K562 (cell line): ENCODE results near the gene MECR. TPM values are rescaled to one million over a fixed set of nuclear protein-coding genes. Genes with fewer than 3 reads are reported as not detected.

Source experiments
- BRD4 ChIP-seq: fragments of 200-600 bp; sonication (generic); IDR thresholded peaks from 2 replicates; pipeline ENCODE4 v1.6.1; 2017; ENCODE audit warnings: inconsistent platforms
- CEBPB ChIP-seq: fragments of 450-650 bp; IDR thresholded peaks from 2 replicates; pipeline ENCODE4 v1.6.1; 2016; ENCODE audit warnings: missing genetic modification characterization, missing compliant biosample characterization
- CHCHD3 ChIP-seq: fragments of 250-450 bp; sonication (Bioruptor Pico); IDR thresholded peaks from 2 replicates; pipeline ENCODE4 v2.1.2; 2022; ENCODE audit warnings: mild to moderate bottlenecking
- ELF4 ChIP-seq: fragments of 450-650 bp; formaldehyde crosslinking; IDR thresholded peaks from 2 replicates; pipeline ENCODE4 v1.4.0; 2022; ENCODE audit warnings: missing genetic modification characterization
- HCFC1 ChIP-seq: IDR thresholded peaks from 2 replicates; pipeline ENCODE4 v1.6.1; 2012; ENCODE audit warnings: low read depth, low read length, improper control_type of control experiment
- HMGN3 ChIP-seq: IDR thresholded peaks from 2 replicates; pipeline ENCODE4 v1.6.1; 2011; ENCODE audit warnings: borderline replicate concordance, low read depth, mild to moderate bottlenecking, mixed read lengths, low read length; ENCODE audit not compliant: insufficient read length; ENCODE audit errors: extremely low read depth
- MYBL2 ChIP-seq, 2 experiments: fragments of 450-650 bp in 1 of 2; sonication (generic) in 1 of 2; formaldehyde crosslinking in 1 of 2; IDR thresholded peaks; 2 replicates each; pipeline versions ENCODE4 v1.6.1 to v1.8.1; 2017 to 2022; ENCODE audit warnings: borderline replicate concordance in 1 of 2, inconsistent platforms in 1 of 2, low read depth in 1 of 2, mild to moderate bottlenecking in 1 of 2, missing genetic modification reagents in 1 of 2, moderate library complexity in 1 of 2
- NFE2L1 ChIP-seq: fragments of 450-650 bp; IDR thresholded peaks from 2 replicates; pipeline ENCODE4 v1.6.1; 2016; ENCODE audit warnings: missing genetic modification characterization, low read depth, mild to moderate bottlenecking, missing compliant biosample characterization, moderate library complexity, borderline replicate concordance
- NR3C1 ChIP-seq: sonication (generic); formaldehyde crosslinking; IDR thresholded peaks from 2 replicates; pipeline ENCODE4 v1.8.1; 2022; ENCODE audit warnings: missing genetic modification reagents
- POLR2G ChIP-seq: fragments of 200-400 bp; formaldehyde crosslinking; IDR thresholded peaks from 2 replicates; pipeline ENCODE4 v1.6.1; 2017; ENCODE audit warnings: low read depth, mild to moderate bottlenecking, antibody characterized with exemption, low read length, moderate library complexity
- PRMT5 ChIP-seq: sonication (generic); formaldehyde crosslinking; IDR thresholded peaks from 2 replicates; pipeline ENCODE4 v1.5.0; 2020; ENCODE audit warnings: missing genetic modification reagents
- RBM17 ChIP-seq: fragments of 200-400 bp; formaldehyde crosslinking; IDR thresholded peaks from 2 replicates; pipeline ENCODE4 v1.6.1; 2017; ENCODE audit warnings: low read depth, mild to moderate bottlenecking, low read length, borderline replicate concordance
- SMAD4 ChIP-seq: fragments of 250-450 bp; sonication (Bioruptor Pico); conservative IDR thresholded peaks from 2 replicates; pipeline ENCODE4 v1.8.0; 2021; ENCODE audit warnings: inconsistent platforms, mild to moderate bottlenecking, moderate library complexity
- SREBF1 ChIP-seq: fragments of 150-350 bp; IDR thresholded peaks from 2 replicates; pipeline ENCODE4 v1.6.1; 2014; ENCODE audit warnings: antibody characterized with exemption, low read depth, low read length, borderline replicate concordance
- XRCC5 ChIP-seq: fragments of 200-400 bp; formaldehyde crosslinking; IDR thresholded peaks from 2 replicates; pipeline ENCODE4 v1.6.1; 2017; ENCODE audit warnings: low read depth, mild to moderate bottlenecking, low read length
- ZBTB17 ChIP-seq: fragments of 450-650 bp; formaldehyde crosslinking; IDR thresholded peaks from 2 replicates; pipeline ENCODE4 v1.4.0; 2020; ENCODE audit warnings: mild to moderate bottlenecking
- polyA plus RNA-seq, 8 experiments: library from polyadenylated mRNA; depleted of rRNA in 4 of 8; stranded (reverse) in 5 of 8; unstranded in 3 of 8; fragments of >200 nt; fragmentation: Nextera tagmentation in 2 of 8; fragmentation: Illumina TruSeq in 1 of 8; extraction: Ambion mirVana in 2 of 8; extraction: Trizol in 1 of 8; gene quantifications; 2 replicates each; pipeline versions ENCODE4 v1.2.1 to v1.2.3, GENCODE V29; 2011 to 2014; ENCODE audit warnings: inconsistent platforms in 1 of 8, missing spikeins in 1 of 8
- total RNA-seq, 7 experiments: library from RNA; depleted of rRNA in 6 of 7; stranded (reverse); fragments of >200 nt in 6 of 7; fragmentation: Illumina TruSeq in 2 of 7; extraction: Trizol in 2 of 7; gene quantifications; 2 replicates each; pipeline versions ENCODE4 v1.2.1 to v1.2.3, GENCODE V29; 2011 to 2021; ENCODE audit warnings: low replicate concordance in 1 of 7
- TF ChIP-seq, protein P1 (sequence below): fragments of 250-450 bp; sonication (Bioruptor Pico); IDR thresholded peaks from 2 replicates; pipeline ENCODE4 v1.4.0; 2020; ENCODE audit warnings: mild to moderate bottlenecking
- TF ChIP-seq, protein P2 (sequence below): fragments of 200-800 bp; sonication (Bioruptor generic); IDR thresholded peaks from 2 replicates; pipeline ENCODE4 v1.6.1; 2017; ENCODE audit warnings: missing genetic modification characterization, missing compliant biosample characterization
- TF ChIP-seq, protein P3 (sequence below): fragments of 450-650 bp; formaldehyde crosslinking; IDR thresholded peaks from 2 replicates; pipeline ENCODE4 v1.4.0; 2022; ENCODE audit warnings: missing genetic modification characterization
- TF ChIP-seq, protein P4 (sequence below): sonication (generic); formaldehyde crosslinking; IDR thresholded peaks from 2 replicates; pipeline ENCODE4 v1.8.0; 2022; ENCODE audit warnings: missing genetic modification reagents, mild to moderate bottlenecking, borderline replicate concordance

The MECR gene
- total and polyA plus RNA-seq, 9 of the 15 experiments (the other 6 are each of a cell fraction or from before 2014, with no cell fraction given): 10.4 to 58.6 (median 42.9) TPM

DNA sequence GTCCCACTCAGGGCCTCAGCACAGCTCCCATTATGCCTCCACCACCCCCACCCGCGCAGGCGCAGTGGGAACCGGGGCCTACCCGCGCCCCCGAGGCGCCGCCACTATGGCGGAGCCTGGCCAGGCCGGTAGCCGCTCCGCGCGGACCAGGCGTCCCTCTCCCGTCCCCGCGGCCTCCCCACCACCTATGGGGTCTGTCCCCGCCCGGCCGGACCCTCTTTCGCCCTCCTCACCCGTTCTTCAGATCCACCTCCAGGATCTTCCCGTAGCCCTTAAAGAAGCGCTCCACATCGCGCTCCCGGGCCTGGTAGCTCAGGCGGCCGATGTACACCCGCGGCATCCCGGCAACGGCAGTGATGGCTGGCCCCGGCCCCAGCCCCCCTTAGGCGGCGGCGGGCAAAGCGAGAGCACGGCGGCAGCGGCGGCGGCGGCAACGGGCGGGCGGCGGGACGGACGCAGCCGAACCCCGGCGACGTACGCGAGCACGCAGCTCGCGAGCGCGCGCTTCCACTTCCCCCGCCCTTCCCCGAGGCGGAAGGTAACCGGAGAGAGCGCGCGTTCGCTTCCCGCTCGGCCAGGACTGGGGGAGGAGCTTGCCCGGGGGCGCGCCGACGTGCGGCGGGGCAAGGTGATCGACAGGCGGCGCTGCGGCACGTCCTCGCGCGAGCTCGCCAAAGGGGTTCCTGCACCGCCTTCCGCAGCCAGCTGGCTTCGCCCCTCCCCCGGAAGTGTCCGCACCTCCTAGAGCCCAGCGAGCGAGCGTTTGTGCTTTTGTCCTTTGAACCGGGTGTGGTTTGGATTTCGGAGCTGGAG, 49.1 kb downstream of the MECR start, which contains the start of gene SRSF4 (continued):
- peak; percentile 73; the same call in 1 of the 2 replicates for TF ChIP-seq NR3C1
- TF ChIP-seq, protein P1, sequence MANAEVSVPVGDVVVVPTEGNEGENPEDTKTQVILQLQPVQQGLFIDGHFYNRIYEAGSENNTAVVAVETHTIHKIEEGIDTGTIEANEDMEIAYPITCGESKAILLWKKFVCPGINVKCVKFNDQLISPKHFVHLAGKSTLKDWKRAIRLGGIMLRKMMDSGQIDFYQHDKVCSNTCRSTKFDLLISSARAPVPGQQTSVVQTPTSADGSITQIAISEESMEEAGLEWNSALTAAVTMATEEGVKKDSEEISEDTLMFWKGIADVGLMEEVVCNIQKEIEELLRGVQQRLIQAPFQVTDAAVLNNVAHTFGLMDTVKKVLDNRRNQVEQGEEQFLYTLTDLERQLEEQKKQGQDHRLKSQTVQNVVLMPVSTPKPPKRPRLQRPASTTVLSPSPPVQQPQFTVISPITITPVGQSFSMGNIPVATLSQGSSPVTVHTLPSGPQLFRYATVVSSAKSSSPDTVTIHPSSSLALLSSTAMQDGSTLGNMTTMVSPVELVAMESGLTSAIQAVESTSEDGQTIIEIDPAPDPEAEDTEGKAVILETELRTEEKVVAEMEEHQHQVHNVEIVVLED (CRISPR knock-in tag): peak; percentile 95
- TF ChIP-seq, protein P2, sequence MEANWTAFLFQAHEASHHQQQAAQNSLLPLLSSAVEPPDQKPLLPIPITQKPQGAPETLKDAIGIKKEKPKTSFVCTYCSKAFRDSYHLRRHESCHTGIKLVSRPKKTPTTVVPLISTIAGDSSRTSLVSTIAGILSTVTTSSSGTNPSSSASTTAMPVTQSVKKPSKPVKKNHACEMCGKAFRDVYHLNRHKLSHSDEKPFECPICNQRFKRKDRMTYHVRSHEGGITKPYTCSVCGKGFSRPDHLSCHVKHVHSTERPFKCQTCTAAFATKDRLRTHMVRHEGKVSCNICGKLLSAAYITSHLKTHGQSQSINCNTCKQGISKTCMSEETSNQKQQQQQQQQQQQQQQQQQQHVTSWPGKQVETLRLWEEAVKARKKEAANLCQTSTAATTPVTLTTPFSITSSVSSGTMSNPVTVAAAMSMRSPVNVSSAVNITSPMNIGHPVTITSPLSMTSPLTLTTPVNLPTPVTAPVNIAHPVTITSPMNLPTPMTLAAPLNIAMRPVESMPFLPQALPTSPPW: peak; percentile 91
- TF ChIP-seq BRD4: peak; percentile 97
- TF ChIP-seq MYBL2 (IDR thresholded peaks at IDR 0.05; ENCODE audit: low read depth): no peak; the same call in 1 of the 2 replicates
- no peak for TF ChIP-seq MYBL2 (CRISPR knock-in tag; IDR thresholded peaks at IDR 0.05; ENCODE audit: borderline replicate concordance)
- no peak for TF ChIP-seq CEBPB
- TF ChIP-seq, protein P3, sequence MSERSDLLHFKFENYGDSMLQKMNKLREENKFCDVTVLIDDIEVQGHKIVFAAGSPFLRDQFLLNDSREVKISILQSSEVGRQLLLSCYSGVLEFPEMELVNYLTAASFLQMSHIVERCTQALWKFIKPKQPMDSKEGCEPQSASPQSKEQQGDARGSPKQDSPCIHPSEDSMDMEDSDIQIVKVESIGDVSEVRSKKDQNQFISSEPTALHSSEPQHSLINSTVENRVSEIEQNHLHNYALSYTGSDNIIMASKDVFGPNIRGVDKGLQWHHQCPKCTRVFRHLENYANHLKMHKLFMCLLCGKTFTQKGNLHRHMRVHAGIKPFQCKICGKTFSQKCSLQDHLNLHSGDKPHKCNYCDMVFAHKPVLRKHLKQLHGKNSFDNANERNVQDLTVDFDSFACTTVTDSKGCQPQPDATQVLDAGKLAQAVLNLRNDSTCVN (CRISPR knock-in tag): peak; percentile 91; the same call in 1 of the 2 replicates
- 0 out of 2 replicates have a peak, but pooled peaks have one; percentile 66 for TF ChIP-seq ELF4
- peak; percentile 98 for TF ChIP-seq POLR2G
- TF ChIP-seq HMGN3: peak; percentile 96
- peak; percentile 71 for TF ChIP-seq HCFC1
- TF ChIP-seq, protein P4, sequence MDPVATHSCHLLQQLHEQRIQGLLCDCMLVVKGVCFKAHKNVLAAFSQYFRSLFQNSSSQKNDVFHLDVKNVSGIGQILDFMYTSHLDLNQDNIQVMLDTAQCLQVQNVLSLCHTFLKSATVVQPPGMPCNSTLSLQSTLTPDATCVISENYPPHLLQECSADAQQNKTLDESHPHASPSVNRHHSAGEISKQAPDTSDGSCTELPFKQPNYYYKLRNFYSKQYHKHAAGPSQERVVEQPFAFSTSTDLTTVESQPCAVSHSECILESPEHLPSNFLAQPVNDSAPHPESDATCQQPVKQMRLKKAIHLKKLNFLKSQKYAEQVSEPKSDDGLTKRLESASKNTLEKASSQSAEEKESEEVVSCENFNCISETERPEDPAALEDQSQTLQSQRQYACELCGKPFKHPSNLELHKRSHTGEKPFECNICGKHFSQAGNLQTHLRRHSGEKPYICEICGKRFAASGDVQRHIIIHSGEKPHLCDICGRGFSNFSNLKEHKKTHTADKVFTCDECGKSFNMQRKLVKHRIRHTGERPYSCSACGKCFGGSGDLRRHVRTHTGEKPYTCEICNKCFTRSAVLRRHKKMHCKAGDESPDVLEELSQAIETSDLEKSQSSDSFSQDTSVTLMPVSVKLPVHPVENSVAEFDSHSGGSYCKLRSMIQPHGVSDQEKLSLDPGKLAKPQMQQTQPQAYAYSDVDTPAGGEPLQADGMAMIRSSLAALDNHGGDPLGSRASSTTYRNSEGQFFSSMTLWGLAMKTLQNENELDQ (CRISPR knock-in tag): peak; percentile 86
- peak; percentile 78 for TF ChIP-seq SMAD4
- no peak for TF ChIP-seq RBM17
- no peak for TF ChIP-seq CHCHD3 (CRISPR knock-in tag)
- TF ChIP-seq ZBTB17 (CRISPR knock-in tag): peak; percentile 61
- TF ChIP-seq NFE2L1 (tag): no peak
- peak; percentile 95 for TF ChIP-seq XRCC5
- TF ChIP-seq SREBF1: peak; percentile 60; the same call in 1 of the 2 replicates
- TF ChIP-seq PRMT5: peak; percentile 91
